ENCODE data around the gene CAPS. TPM values are rescaled to one million over a fixed set of nuclear protein-coding genes. Genes with fewer than 3 reads are reported as not detected.

The CAPS gene
- polyA plus RNA-seq, 2 donors = 8.0 to 18.7 TPM

GRCh38 chr19:5952193-5953029 is 38.4 kb downstream of the CAPS start:
- WGBS, 2 donors = 75 to 76% methylated on average over 18 of the region's 18 CpGs
- Histone ChIP-seq H3K4me3 (ENCODE audit: low read depth in 1 of 2, low read length in 2 of 2) (no peak overlapping the region), H3K9me3 (ENCODE audit: control insufficient read depth in 2 of 2, insufficient read depth in 1 of 2, low read depth in 1 of 2, low read length in 1 of 2) (no peaks in the 10 kb centered on the region), H3K4me1 (ENCODE audit: control insufficient read depth in 2 of 2, insufficient read depth in 2 of 2, low read length in 1 of 2) (peaks cover 17 to 20% of the 10 kb centered on the region in 2 donors), H3K36me3 (ENCODE audit: control insufficient read depth in 2 of 2, insufficient read depth in 2 of 2, low read length in 1 of 2) (peaks cover 7 to 16% of the 10 kb centered on the region in 2 donors), H3K27me3 (ENCODE audit: control insufficient read depth in 1 of 2, insufficient read depth in 2 of 2, low read length in 2 of 2) (no peaks in the 10 kb centered on the region), H3K27ac (ENCODE audit: low read depth in 2 of 2, low read length in 1 of 2) (peak overlapping the region in 1 of 2 donors; percentile 67)

- WGBS, 2 donors = 61 to 64% methylated on average over 5 of the region's 5 CpGs
- Histone ChIP-seq H3K36me3 (ENCODE audit: control insufficient read depth in 2 of 2, insufficient read depth in 2 of 2, low read length in 1 of 2) (peaks cover 7 to 11% of the 10 kb centered on the region in 2 donors), H3K4me3 (ENCODE audit: low read depth in 1 of 2, low read length in 2 of 2) (no peak overlapping the region), H3K27ac (ENCODE audit: low read depth in 2 of 2, low read length in 1 of 2) (peak overlapping the region; percentile 8 to 66), H3K9me3 (ENCODE audit: control insufficient read depth in 2 of 2, insufficient read depth in 1 of 2, low read depth in 1 of 2, low read length in 1 of 2) (no peaks in the 10 kb centered on the region), H3K4me1 (ENCODE audit: control insufficient read depth in 2 of 2, insufficient read depth in 2 of 2, low read length in 1 of 2) (peaks cover 17% of the 10 kb centered on the region in 2 donors), H3K27me3 (ENCODE audit: control insufficient read depth in 1 of 2, insufficient read depth in 2 of 2, low read length in 2 of 2) (no peaks in the 10 kb centered on the region)
Observed at GRCh38 chr19:5953030-5953589, 39.1 kb downstream of the CAPS start.

GRCh38 chr19:5953680-5954213 is 39.7 kb downstream of the CAPS start:
- Histone ChIP-seq H3K4me3 (ENCODE audit: low read depth in 1 of 2, low read length in 2 of 2) (no peak overlapping the region), H3K27ac (ENCODE audit: low read depth in 2 of 2, low read length in 1 of 2) (peak overlapping the region; percentile 14 to 65), H3K9me3 (ENCODE audit: control insufficient read depth in 2 of 2, insufficient read depth in 1 of 2, low read depth in 1 of 2, low read length in 1 of 2) (no peaks in the 10 kb centered on the region), H3K27me3 (ENCODE audit: control insufficient read depth in 1 of 2, insufficient read depth in 2 of 2, low read length in 2 of 2) (no peaks in the 10 kb centered on the region), H3K4me1 (ENCODE audit: control insufficient read depth in 2 of 2, insufficient read depth in 2 of 2, low read length in 1 of 2) (peaks cover 17 to 21% of the 10 kb centered on the region in 2 donors), H3K36me3 (ENCODE audit: control insufficient read depth in 2 of 2, insufficient read depth in 2 of 2, low read length in 1 of 2) (peaks cover 7 to 13% of the 10 kb centered on the region in 2 donors)
- 39 to 47% methylated on average over 17 of the region's 17 CpGs for WGBS, 2 donors

GRCh38 chr19:5954293-5954692 is 40.2 kb downstream of the CAPS start:
- Histone ChIP-seq H3K4me1 (ENCODE audit: control insufficient read depth in 2 of 2, insufficient read depth in 2 of 2, low read length in 1 of 2) (peaks cover 17 to 24% of the 10 kb centered on the region in 2 donors), H3K36me3 (ENCODE audit: control insufficient read depth in 2 of 2, insufficient read depth in 2 of 2, low read length in 1 of 2) (peaks cover 7 to 12% of the 10 kb centered on the region in 2 donors), H3K27me3 (ENCODE audit: control insufficient read depth in 1 of 2, insufficient read depth in 2 of 2, low read length in 2 of 2) (no peaks in the 10 kb centered on the region), H3K9me3 (ENCODE audit: control insufficient read depth in 2 of 2, insufficient read depth in 1 of 2, low read depth in 1 of 2, low read length in 1 of 2) (no peaks in the 10 kb centered on the region), H3K4me3 (ENCODE audit: low read depth in 1 of 2, low read length in 2 of 2) (no peak overlapping the region), H3K27ac (ENCODE audit: low read depth in 2 of 2, low read length in 1 of 2) (peak overlapping the region; percentile 14 to 38)
- 44 to 53% methylated on average over 6 of the region's 6 CpGs for WGBS, 2 donors

- Histone ChIP-seq H3K4me1 (ENCODE audit: control insufficient read depth in 2 of 2, insufficient read depth in 2 of 2, low read length in 1 of 2) (peaks cover 20 to 31% of the 10 kb centered on the region in 2 donors), H3K9me3 (ENCODE audit: control insufficient read depth in 2 of 2, insufficient read depth in 1 of 2, low read depth in 1 of 2, low read length in 1 of 2) (no peaks in the 10 kb centered on the region), H3K27ac (ENCODE audit: low read depth in 2 of 2, low read length in 1 of 2) (no peak overlapping the region), H3K36me3 (ENCODE audit: control insufficient read depth in 2 of 2, insufficient read depth in 2 of 2, low read length in 1 of 2) (peaks cover 0 to 7% of the 10 kb centered on the region in 2 donors), H3K27me3 (ENCODE audit: control insufficient read depth in 1 of 2, insufficient read depth in 2 of 2, low read length in 2 of 2) (no peaks in the 10 kb centered on the region), H3K4me3 (ENCODE audit: low read depth in 1 of 2, low read length in 2 of 2) (no peak overlapping the region)
- WGBS, 2 donors = 69 to 73% methylated on average over 3 of the region's 3 CpGs
Observed at GRCh38 chr19:5955636-5955935, 41.5 kb downstream of the CAPS start.

- no peaks in the 10 kb centered on the region for H3K9me3 ChIP-seq (ENCODE audit: control insufficient read depth in 2 of 2, insufficient read depth in 1 of 2, low read depth in 1 of 2, low read length in 1 of 2)
- H3K27me3 ChIP-seq (ENCODE audit: control insufficient read depth in 1 of 2, insufficient read depth in 2 of 2, low read length in 2 of 2) = no peaks in the 10 kb centered on the region
- no peak overlapping the region for H3K4me3 ChIP-seq (ENCODE audit: low read depth in 1 of 2, low read length in 2 of 2)
- peaks cover 21 to 32% of the 10 kb centered on the region in 2 donors for H3K4me1 ChIP-seq (ENCODE audit: control insufficient read depth in 2 of 2, insufficient read depth in 2 of 2, low read length in 1 of 2)
- no peak overlapping the region for H3K27ac ChIP-seq (ENCODE audit: low read depth in 2 of 2, low read length in 1 of 2)
- WGBS, 2 donors = 63 to 79% methylated on average over 3 of the region's 3 CpGs
- peaks cover 0 to 7% of the 10 kb centered on the region in 2 donors for H3K36me3 ChIP-seq (ENCODE audit: control insufficient read depth in 2 of 2, insufficient read depth in 2 of 2, low read length in 1 of 2)
Observed at GRCh38 chr19:5956323-5956722, 42.3 kb downstream of the CAPS start.

- H3K27ac ChIP-seq (ENCODE audit: low read depth in 2 of 2, low read length in 1 of 2) = no peak overlapping the region
- peaks cover 18 to 29% of the 10 kb centered on the region in 2 donors for H3K4me1 ChIP-seq (ENCODE audit: control insufficient read depth in 2 of 2, insufficient read depth in 2 of 2, low read length in 1 of 2)
Observed at GRCh38 chr19:5956728-5957127, 42.7 kb downstream of the CAPS start.

GRCh38 chr19:5957170-5957569 is 43.1 kb downstream of the CAPS start:
- Histone ChIP-seq H3K4me3 (ENCODE audit: low read depth in 1 of 2, low read length in 2 of 2) (no peak overlapping the region), H3K27ac (ENCODE audit: low read depth in 2 of 2, low read length in 1 of 2) (no peak overlapping the region), H3K4me1 (ENCODE audit: control insufficient read depth in 2 of 2, insufficient read depth in 2 of 2, low read length in 1 of 2) (peaks cover 18 to 30% of the 10 kb centered on the region in 2 donors), H3K36me3 (ENCODE audit: control insufficient read depth in 2 of 2, insufficient read depth in 2 of 2, low read length in 1 of 2) (peaks cover 0 to 7% of the 10 kb centered on the region in 2 donors), H3K9me3 (ENCODE audit: control insufficient read depth in 2 of 2, insufficient read depth in 1 of 2, low read depth in 1 of 2, low read length in 1 of 2) (no peaks in the 10 kb centered on the region), H3K27me3 (ENCODE audit: control insufficient read depth in 1 of 2, insufficient read depth in 2 of 2, low read length in 2 of 2) (no peaks in the 10 kb centered on the region)
- 68 to 76% methylated on average over 10 of the region's 10 CpGs for WGBS, 2 donors

More at GRCh38 chr19:5956728-5957127, 42.7 kb downstream of the CAPS start:
- WGBS, 2 donors = 86 to 94% methylated on average over 12 of the region's 12 CpGs
- Histone ChIP-seq H3K4me3 (ENCODE audit: low read depth in 1 of 2, low read length in 2 of 2) (no peak overlapping the region), H3K9me3 (ENCODE audit: control insufficient read depth in 2 of 2, insufficient read depth in 1 of 2, low read depth in 1 of 2, low read length in 1 of 2) (no peaks in the 10 kb centered on the region), H3K27me3 (ENCODE audit: control insufficient read depth in 1 of 2, insufficient read depth in 2 of 2, low read length in 2 of 2) (no peaks in the 10 kb centered on the region), H3K36me3 (ENCODE audit: control insufficient read depth in 2 of 2, insufficient read depth in 2 of 2, low read length in 1 of 2) (peaks cover 0 to 7% of the 10 kb centered on the region in 2 donors)

GRCh38 chr19:5958074-5958850 is 44.2 kb downstream of the CAPS start:
- Histone ChIP-seq H3K36me3 (ENCODE audit: control insufficient read depth in 2 of 2, insufficient read depth in 2 of 2, low read length in 1 of 2) (peaks cover 0 to 7% of the 10 kb centered on the region in 2 donors), H3K9me3 (ENCODE audit: control insufficient read depth in 2 of 2, insufficient read depth in 1 of 2, low read depth in 1 of 2, low read length in 1 of 2) (no peaks in the 10 kb centered on the region), H3K4me1 (ENCODE audit: control insufficient read depth in 2 of 2, insufficient read depth in 2 of 2, low read length in 1 of 2) (peaks cover 20 to 34% of the 10 kb centered on the region in 2 donors), H3K4me3 (ENCODE audit: low read depth in 1 of 2, low read length in 2 of 2) (no peak overlapping the region), H3K27me3 (ENCODE audit: control insufficient read depth in 1 of 2, insufficient read depth in 2 of 2, low read length in 2 of 2) (no peaks in the 10 kb centered on the region), H3K27ac (ENCODE audit: low read depth in 2 of 2, low read length in 1 of 2) (no peak overlapping the region)
- WGBS, 2 donors = 78 to 81% methylated on average over 21 of the region's 21 CpGs
